ENCODE data around the gene SAP30.
A peak's percentile ranks its signal among the peaks of the same experiment; 100 is the strongest.

SAP30 gene

DNA sequence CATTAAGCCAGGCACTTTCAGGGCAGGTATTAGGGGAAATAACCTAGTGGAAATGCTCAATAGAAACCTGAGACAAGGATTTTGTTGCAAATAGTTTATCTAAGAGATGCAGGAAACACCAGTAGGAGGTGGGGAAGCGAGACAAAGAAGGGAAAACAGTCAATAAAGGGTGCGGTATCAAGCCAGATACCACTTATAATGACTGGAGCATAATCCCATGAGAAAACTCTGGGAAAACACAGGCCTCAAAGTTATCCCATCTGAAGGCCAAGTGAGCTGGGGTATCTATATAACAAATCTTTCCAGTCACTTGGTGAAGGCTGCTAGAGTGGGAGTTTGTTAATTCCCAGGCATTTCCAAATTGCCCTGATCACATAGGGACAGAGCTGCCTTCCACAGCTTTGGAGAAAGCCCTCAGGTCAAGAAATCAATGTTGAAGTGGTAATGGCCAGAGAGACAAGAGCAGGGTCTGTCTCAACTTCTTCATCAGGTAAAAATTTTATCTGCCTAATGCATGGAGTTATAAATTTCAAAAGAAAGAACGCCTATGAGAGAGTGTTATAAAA, 26.8 kb upstream of the SAP30 start:
- ChIA-PET CTCF (interaction anchor here (1.9 kb wide), 1 partner anchor 25 kb away, joined by 6 read pairs; no protein-coding TSS in a partner anchor), POLR2A (no interaction called here)
- TF ChIP-seq, protein P1, sequence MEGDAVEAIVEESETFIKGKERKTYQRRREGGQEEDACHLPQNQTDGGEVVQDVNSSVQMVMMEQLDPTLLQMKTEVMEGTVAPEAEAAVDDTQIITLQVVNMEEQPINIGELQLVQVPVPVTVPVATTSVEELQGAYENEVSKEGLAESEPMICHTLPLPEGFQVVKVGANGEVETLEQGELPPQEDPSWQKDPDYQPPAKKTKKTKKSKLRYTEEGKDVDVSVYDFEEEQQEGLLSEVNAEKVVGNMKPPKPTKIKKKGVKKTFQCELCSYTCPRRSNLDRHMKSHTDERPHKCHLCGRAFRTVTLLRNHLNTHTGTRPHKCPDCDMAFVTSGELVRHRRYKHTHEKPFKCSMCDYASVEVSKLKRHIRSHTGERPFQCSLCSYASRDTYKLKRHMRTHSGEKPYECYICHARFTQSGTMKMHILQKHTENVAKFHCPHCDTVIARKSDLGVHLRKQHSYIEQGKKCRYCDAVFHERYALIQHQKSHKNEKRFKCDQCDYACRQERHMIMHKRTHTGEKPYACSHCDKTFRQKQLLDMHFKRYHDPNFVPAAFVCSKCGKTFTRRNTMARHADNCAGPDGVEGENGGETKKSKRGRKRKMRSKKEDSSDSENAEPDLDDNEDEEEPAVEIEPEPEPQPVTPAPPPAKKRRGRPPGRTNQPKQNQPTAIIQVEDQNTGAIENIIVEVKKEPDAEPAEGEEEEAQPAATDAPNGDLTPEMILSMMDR (IDR thresholded peaks at IDR 0.05; ENCODE audit: insufficient read depth, low read length, missing control alignments), result no peak
- no peak overlapping the region for H3K4me3 ChIP-seq (ENCODE audit: low read depth, low read length)
- DNase-seq (ENCODE audit: low read depth, low spot score), result no peak

DNA sequence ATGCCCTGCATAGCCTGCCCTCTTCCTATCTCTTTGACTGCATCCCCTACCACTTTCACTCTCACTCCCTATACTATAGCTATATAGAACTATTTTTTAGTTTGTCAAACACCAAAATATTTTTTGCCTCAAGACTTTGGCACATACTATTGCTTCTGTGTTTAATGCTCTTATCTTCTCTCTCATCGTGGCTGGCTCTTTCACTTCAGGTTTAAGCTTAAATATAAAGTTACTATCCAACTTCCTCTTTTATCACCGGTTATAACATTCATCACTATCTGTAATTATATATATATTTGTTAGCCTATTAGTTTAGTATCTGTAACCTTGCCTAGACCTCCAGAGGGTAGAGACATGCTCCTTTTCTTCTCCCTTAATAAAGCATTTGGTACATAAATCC, 25.1 kb upstream of the SAP30 start:
- H3K4me3 ChIP-seq (ENCODE audit: low read depth, low read length), result no peak overlapping the region
- DNase-seq (ENCODE audit: low read depth, low spot score), result no peak
- POLR2A ChIA-PET, result interaction anchor here (0.9 to 2.6 kb wide), 3 partner anchors 11 to 25 kb away, joined by 3 to 22 read pairs (median 3); partner anchors contain the start of genes HMGB2 and SAP30
- CTCF ChIA-PET, result interaction anchor here (0.7 to 2.7 kb wide), 5 partner anchors 10 to 74 kb away, joined by 3 to 20 read pairs (median 5); no protein-coding TSS in a partner anchor
- TF ChIP-seq, protein P1 (IDR thresholded peaks at IDR 0.05; ENCODE audit: insufficient read depth, low read length, missing control alignments), result no peak

DNA sequence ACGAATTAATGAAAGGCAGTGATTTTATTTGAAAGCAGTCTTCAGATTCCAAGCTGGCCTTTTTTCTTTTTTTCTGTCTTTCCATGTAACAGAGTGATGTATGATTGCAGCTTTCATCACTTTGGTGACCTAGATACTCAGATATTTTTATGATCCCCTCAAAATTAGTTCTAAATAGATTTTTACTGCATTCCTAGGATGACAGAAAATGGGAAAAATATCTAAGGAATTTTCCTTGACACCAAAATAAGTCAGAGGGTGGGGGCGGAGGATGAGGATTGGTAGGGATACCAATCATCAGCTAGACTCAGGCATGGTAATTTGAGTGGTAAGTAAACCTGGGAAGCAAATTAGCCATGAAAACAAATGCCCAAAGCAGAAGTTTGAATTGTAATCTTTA, 24.7 kb upstream of the SAP30 start:
- CTCF ChIA-PET, result interaction anchor here (1.0 to 2.7 kb wide), 3 partner anchors 10 to 15 kb away, joined by 4 to 20 read pairs (median 9); no protein-coding TSS in a partner anchor
- POLR2A ChIA-PET, result interaction anchor here (0.6 to 2.6 kb wide), 4 partner anchors 11 to 24 kb away, joined by 3 to 22 read pairs (median 3); partner anchors contain the start of genes HMGB2 and SAP30
- TF ChIP-seq, protein P1 (IDR thresholded peaks at IDR 0.05; ENCODE audit: insufficient read depth, low read length, missing control alignments), result no peak
- no peak overlapping the region for H3K4me3 ChIP-seq (ENCODE audit: low read depth, low read length)
- DNase-seq (ENCODE audit: low read depth, low spot score), result no peak

DNA sequence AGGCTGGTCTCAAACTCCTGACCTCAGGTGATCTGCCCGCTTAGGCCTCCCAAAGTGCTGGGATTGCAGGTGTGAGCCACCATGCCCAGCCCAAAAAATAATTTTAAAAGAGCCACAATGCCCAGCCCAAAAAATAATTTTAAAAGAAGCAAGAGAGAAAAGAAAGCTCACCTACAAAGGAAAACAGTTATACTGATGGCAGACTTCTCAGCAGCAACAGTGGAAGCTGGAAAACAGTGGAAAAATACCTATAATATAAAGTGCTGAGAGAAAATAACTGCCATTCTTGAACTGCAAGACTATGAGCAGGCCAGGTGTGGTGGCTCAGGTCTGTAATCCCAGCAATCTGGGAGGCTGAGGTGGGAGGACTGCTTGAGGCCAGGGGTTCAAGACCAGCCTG, 23.3 kb upstream of the SAP30 start:
- no peak for DNase-seq (ENCODE audit: low read depth, low spot score)
- TF ChIP-seq, protein P1 (IDR thresholded peaks at IDR 0.05; ENCODE audit: insufficient read depth, low read length, missing control alignments), result no peak
- H3K4me3 ChIP-seq (ENCODE audit: low read depth, low read length), result no peak overlapping the region
- CTCF ChIA-PET, result interaction anchor here (0.9 to 2.7 kb wide), 4 partner anchors 9 to 28 kb away, joined by 3 to 20 read pairs (median 4); no protein-coding TSS in a partner anchor
- POLR2A ChIA-PET, result interaction anchor here (2.6 kb wide), 1 partner anchor 13 kb away, joined by 22 read pairs; the partner anchor contains the start of gene HMGB2

DNA sequence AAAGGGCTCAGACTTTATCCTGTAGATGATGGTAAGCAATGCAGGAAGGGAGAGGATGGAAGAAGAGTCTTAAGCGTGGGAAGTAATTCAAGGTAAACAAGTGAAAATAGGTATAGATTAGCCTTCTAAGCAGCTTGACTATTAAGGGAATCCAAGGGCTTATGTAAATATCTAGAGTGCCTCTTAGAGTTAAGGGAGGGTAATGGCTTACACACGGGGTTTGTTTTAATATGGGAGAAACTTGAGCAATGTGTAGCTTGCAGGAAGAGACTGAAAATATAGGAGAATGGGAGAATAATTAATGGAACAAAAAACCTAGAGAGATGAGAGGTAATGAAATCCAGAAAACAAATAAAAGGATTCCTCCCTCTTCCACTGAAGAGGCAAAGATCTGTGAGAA, 12.8 kb upstream of the SAP30 start:
- H3K4me3 ChIP-seq (ENCODE audit: low read depth, low read length), result no peak overlapping the region
- DNase-seq (ENCODE audit: low read depth, low spot score), result no peak
- TF ChIP-seq, protein P1 (IDR thresholded peaks at IDR 0.05; ENCODE audit: insufficient read depth, low read length, missing control alignments), result no peak
- ChIA-PET CTCF (interaction anchor here (0.8 to 7.8 kb wide), 5 partner anchors 10 to 61 kb away, joined by 3 to 67 read pairs (median 5); no protein-coding TSS in a partner anchor), POLR2A (interaction anchor here (1.2 kb wide), 1 partner anchor 23 kb away, joined by 6 read pairs; the partner anchor contains the start of gene HMGB2)

DNA sequence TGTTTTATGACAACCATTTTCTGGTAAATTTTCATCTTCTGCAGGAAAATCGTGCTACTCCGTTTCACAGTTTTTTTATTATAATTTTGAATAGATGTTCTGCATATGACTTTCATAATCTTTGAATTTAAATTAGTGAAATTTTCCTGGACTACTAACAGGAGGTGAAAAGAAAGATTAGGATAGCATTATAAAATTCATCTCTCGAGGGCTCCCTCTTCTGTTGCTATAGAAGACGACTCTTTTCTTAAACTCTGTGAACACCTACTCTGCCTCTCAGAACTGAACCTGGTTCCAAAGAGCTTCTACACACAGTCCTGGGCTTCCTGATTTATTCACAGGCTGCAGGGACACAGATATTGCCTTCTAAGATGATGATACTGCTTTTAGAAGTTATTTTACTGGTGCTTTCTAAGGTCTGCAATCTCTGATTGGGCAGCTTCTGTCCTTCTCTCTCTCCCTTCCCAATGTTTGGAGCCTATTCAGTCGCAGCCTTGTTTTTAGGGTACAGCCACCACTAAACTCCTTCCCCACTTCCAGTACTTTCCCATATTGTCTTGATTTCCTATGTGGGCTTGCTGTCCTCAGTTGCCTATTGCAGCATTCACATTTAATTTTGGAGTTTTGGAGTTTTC, 10.1 kb upstream of the SAP30 start:
- no peak for DNase-seq (ENCODE audit: low read depth, low spot score)
- TF ChIP-seq, protein P1 (IDR thresholded peaks at IDR 0.05; ENCODE audit: insufficient read depth, low read length, missing control alignments), result peak; percentile 26
- POLR2A ChIA-PET, result no interaction called here
- H3K4me3 ChIP-seq (ENCODE audit: low read depth, low read length), result no peak overlapping the region
- CTCF ChIA-PET, result interaction anchor here (0.5 to 7.8 kb wide), 21 partner anchors 9 to 338 kb away, joined by 3 to 67 read pairs (median 4); no protein-coding TSS in a partner anchor

All from AG04449 (cell line).